Left lung (tissue), 10 donors: ENCODE results near the gene ODAD3. TPM values are rescaled to one million over a fixed set of nuclear protein-coding genes. Genes with fewer than 3 reads are reported as not detected.
A peak's percentile ranks its signal among the peaks of the same experiment; 100 is the strongest.

Source experiments
- ATAC-seq: fragments of 200-7000 bp; cut with Tn5 transposase; one replicate; pipeline ENCODE4 v1.9.1; 2020; ENCODE audit warnings: moderate library complexity
- DNase-seq, 4 donors: peaks; one replicate each; pipeline ENCODE4 v3.0.0-alpha.2; 2013 to 2020
- H3K27ac ChIP-seq, 2 donors: fragments of 200-600 bp; sonication (generic) in 1 of 2; one replicate each; pipeline versions ENCODE4 v1.5.0 to v1.8.0; 2020 to 2021
- H3K27me3 ChIP-seq, 2 donors: fragments of 200-600 bp; sonication (generic) in 1 of 2; one replicate each; pipeline versions ENCODE4 v1.5.0 to v1.8.0; 2020 to 2021
- H3K36me3 ChIP-seq, 2 donors: fragments of 200-600 bp; sonication (generic) in 1 of 2; one replicate each; pipeline versions ENCODE4 v1.5.0 to v1.8.0; 2020 to 2021
- H3K4me1 ChIP-seq, 2 donors: fragments of 200-600 bp; one replicate each; pipeline ENCODE4 v1.8.0; 2021
- H3K4me3 ChIP-seq, 2 donors: fragments of 200-600 bp; sonication (generic) in 1 of 2; one replicate each; pipeline versions ENCODE4 v1.5.0 to v1.8.0; 2020 to 2021; ENCODE audit warnings: mild to moderate bottlenecking in 1 of 2
- H3K9me3 ChIP-seq, 2 donors: fragments of 200-600 bp; sonication (generic) in 1 of 2; one replicate each; pipeline versions ENCODE4 v1.5.0 to v1.8.0; 2020 to 2021
- intact Hi-C, 2 donors: fragments of 100-400 bp; cut with DNase I; formaldehyde crosslinking; loops; one replicate each; pipeline versions ENCODE4 v1.11.2 to v1.14.2; 2022
- polyA plus RNA-seq, 6 donors: library from polyadenylated mRNA; unstranded; fragments of 120-200 nt; gene quantifications; one replicate each; pipeline ENCODE4 v1.2.1, GENCODE V29; 2013; ENCODE audit not compliant: insufficient read length in 6 of 6
- total RNA-seq, 2 donors: library from RNA; stranded (reverse); fragmentation: NEBNext Ultra II Directional; extraction: Animal tissue kit (Norgen Biotek cat#: 25700); gene quantifications; one replicate each; pipeline ENCODE4 v1.2.1, GENCODE V29; 2021
- TF ChIP-seq, protein P1 (sequence below), 2 donors: fragments of 200-600 bp; sonication (generic) in 1 of 2; IDR thresholded peaks; one replicate each; pipeline versions ENCODE4 v1.5.0 to v1.8.0; 2021; ENCODE audit warnings: antibody characterized with exemption in 2 of 2
- donor health status: DM: no; HTN: yes; CAD: no.
- donor health status: DM: no; HTN: no; CAD: no.

ODAD3 gene
- total and polyA plus RNA-seq, 8 donors = 0.55 to 2.6 (median 1.9) TPM

DNA sequence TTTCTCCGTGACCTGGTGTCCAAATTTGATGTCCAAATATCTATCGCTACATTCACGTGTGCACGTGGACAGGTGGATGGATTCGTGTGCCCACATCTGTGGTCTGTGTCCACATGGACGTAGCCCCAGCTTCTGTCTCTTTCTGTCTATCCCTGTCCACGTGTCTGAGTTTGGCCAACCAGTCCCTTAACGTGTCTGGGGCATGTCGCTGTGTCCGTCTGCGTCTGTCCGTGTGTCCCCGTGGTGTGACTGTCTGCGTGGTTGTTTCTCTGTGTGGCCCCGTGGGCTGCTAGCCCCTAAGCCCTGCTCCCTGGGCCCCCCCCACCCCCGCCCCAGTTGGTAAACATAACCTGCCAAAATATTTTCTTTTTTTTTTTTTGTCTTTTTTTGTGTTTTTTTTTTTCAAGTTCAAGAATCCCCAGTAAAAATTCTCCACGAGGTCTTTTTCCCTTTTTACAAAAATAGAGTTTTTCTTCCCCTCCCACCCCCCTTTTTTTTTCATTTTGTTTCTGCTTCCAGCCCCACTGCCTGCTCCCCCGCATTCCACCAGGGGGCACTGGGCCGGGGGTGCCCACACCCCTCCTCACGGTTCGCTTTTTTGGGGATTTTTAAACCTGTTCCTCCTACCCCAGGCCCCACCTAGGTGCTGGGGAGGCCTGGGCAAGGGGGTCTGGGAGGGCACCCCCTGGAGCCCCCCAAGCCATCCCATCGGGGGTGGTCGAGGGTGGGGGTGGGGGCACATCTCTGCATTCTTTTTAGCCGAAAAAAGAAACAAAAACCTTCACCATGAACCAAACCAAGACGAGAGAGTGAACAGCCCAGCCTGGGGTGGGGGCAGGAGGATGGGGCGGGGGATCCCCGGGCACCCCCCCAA lies 18.8 kb upstream of the ODAD3 start:
- Histone ChIP-seq H3K4me1 (no peaks in the 10 kb centered on the region), H3K27me3 (peaks cover 0 to 25% of the 10 kb centered on the region in 2 donors), H3K9me3 (no peaks in the 10 kb centered on the region), H3K4me3 (no peak overlapping the region), H3K36me3 (peaks cover 0 to 25% of the 10 kb centered on the region in 2 donors), H3K27ac (no peak overlapping the region)
- ATAC-seq = no peak
- TF ChIP-seq, protein P1, sequence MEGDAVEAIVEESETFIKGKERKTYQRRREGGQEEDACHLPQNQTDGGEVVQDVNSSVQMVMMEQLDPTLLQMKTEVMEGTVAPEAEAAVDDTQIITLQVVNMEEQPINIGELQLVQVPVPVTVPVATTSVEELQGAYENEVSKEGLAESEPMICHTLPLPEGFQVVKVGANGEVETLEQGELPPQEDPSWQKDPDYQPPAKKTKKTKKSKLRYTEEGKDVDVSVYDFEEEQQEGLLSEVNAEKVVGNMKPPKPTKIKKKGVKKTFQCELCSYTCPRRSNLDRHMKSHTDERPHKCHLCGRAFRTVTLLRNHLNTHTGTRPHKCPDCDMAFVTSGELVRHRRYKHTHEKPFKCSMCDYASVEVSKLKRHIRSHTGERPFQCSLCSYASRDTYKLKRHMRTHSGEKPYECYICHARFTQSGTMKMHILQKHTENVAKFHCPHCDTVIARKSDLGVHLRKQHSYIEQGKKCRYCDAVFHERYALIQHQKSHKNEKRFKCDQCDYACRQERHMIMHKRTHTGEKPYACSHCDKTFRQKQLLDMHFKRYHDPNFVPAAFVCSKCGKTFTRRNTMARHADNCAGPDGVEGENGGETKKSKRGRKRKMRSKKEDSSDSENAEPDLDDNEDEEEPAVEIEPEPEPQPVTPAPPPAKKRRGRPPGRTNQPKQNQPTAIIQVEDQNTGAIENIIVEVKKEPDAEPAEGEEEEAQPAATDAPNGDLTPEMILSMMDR (IDR thresholded peaks at IDR 0.05) = no peak
- intact Hi-C loops = no loop called here
- DNase-seq = no peak

DNA sequence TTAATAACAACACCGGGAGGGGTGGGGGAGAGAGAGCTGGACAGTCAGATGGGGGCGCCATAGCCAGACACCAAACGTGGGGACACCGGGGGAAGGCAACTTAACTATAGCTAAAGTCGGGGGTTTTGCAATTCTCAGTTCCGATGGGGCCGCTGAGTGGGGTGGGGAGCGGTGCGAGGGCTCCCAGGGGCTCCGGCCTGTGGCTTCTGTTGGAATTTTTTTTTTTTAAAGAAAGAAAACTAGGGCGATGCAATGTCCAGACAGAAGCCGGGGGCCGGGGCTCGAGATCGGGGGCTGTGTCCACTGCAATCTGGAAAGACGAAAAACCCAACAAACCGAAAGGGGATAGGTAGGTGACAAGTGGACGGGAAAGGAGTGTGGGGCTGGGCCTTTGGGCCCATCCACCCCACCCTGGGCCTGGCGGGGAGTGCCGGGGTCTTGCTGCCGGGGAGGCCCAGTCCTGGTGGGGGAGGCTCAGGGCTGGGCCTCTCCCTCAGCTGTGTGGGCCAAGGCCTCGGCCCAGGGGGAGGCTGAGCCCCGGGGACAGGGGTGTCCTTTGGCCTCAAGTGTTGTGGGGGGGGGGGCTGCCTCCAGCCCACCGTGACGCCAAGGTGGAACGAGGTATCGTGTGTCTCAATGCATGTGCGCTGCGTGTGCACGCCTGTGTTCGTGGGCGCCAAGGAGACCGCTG lies 17.8 kb upstream of the ODAD3 start:
- intact Hi-C loops = no loop called here
- Histone ChIP-seq H3K4me3 (no peak overlapping the region), H3K27ac (no peak overlapping the region), H3K4me1 (no peaks in the 10 kb centered on the region), H3K27me3 (peaks cover 0 to 19% of the 10 kb centered on the region in 2 donors), H3K9me3 (no peaks in the 10 kb centered on the region), H3K36me3 (peaks cover 0 to 34% of the 10 kb centered on the region in 2 donors)
- TF ChIP-seq, protein P1 (IDR thresholded peaks at IDR 0.05) = no peak
- no peak for ATAC-seq
- DNase-seq = no peak

GRCh38 chr19:11451871-11452619 lies 17.1 kb upstream of the ODAD3 start:
- peak in 2 of 4 donors; percentile 11 to 59 for DNase-seq
- Histone ChIP-seq H3K27ac (no peak overlapping the region), H3K27me3 (peaks cover 0 to 12% of the 10 kb centered on the region in 2 donors), H3K9me3 (no peaks in the 10 kb centered on the region), H3K4me1 (no peaks in the 10 kb centered on the region), H3K36me3 (peaks cover 0 to 41% of the 10 kb centered on the region in 2 donors), H3K4me3 (no peak overlapping the region)
- no peak for ATAC-seq
- TF ChIP-seq, protein P1 (IDR thresholded peaks at IDR 0.05) = no peak
- intact Hi-C loops = no loop called here

DNA sequence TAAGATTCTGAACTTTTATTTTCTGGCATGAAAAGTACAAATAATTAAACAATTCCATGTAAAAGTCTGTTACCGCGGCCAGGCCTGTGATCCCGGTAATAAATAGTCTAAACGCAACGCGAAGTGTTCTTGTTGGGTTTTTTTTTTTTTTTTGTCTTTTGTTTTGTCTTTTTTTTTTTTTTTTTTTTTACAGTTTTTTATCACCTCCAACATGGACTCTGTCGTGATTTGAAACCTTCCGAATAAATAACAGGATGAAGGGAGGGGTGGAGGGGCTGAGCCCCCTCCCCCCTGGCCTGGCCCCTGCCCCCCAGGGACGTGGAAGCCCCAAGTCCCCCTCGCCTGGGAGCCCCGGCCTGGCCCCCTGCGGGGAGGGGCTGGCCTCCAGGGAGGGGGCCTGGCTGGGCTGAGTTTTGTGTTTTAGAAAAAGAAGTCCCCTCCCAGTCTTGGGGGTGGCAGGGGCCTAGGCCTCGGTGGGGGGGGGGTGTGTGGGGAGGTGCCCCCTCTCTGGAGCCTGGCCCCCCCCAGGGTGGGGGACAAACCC lies 16.5 kb upstream of the ODAD3 start:
- DNase-seq = no peak

More for the DNA sequence above, 16.5 kb upstream of the ODAD3 start:
- H3K27me3 ChIP-seq = peaks cover 0 to 11% of the 10 kb centered on the region in 2 donors
- intact Hi-C loops = no loop called here
- H3K36me3 ChIP-seq = peaks cover 0 to 47% of the 10 kb centered on the region in 2 donors
- TF ChIP-seq, protein P1 (IDR thresholded peaks at IDR 0.05) = no peak
- no peak overlapping the region for H3K4me3 ChIP-seq
- no peaks in the 10 kb centered on the region for H3K9me3 ChIP-seq
- H3K27ac ChIP-seq = no peak overlapping the region
- H3K4me1 ChIP-seq = no peaks in the 10 kb centered on the region
- ATAC-seq = no peak
